Activated T-cell treated with anti-CD3 and anti-CD28 coated beads for 4 hours (primary cell): Measurements from ENCODE around the gene PAK4.
A peak's percentile ranks its signal among the peaks of the same experiment; 100 is the strongest.
"Not testable (repeated sequence)": the region's sequence is repeated elsewhere in the genome, so short reads cannot be mapped to it uniquely, and the experiment has no call there.

ENCODE experiments used
- DNase-seq: peaks from one replicate; pipeline ENCODE4 v3.0.0-alpha.2; 2020

PAK4 gene

GRCh38 chr19:39125554-39126311 is at the start of gene PAK4:
Gene PAK4 (plus strand): TSS chr19:39125786. CDS start chr19:39169554, 43,768 bp downstream.
- peak; percentile 95 for DNase-seq

- no peak for DNase-seq
Observed at GRCh38 chr19:39077323-39077722, 48.3 kb upstream of the PAK4 start.

GRCh38 chr19:39078436-39079200 is 47.0 kb upstream of the PAK4 start:
- no peak for DNase-seq

GRCh38 chr19:39080431-39080830 is 45.2 kb upstream of the PAK4 start:
- no peak for DNase-seq

- DNase-seq = no peak
Observed at GRCh38 chr19:39082167-39082566, 43.4 kb upstream of the PAK4 start.

GRCh38 chr19:39082745-39083598 is 42.6 kb upstream of the PAK4 start:
- DNase-seq = no peak

- DNase-seq = no peak
Observed at GRCh38 chr19:39083599-39083982, 42.0 kb upstream of the PAK4 start.

GRCh38 chr19:39083983-39084731 is 41.4 kb upstream of the PAK4 start, which contains the start of gene ACP7:
Gene ACP7 (plus strand): TSS chr19:39084368. CDS start chr19:39085270, 902 bp downstream.
- DNase-seq = no peak

- no peak for DNase-seq
Observed at GRCh38 chr19:39084732-39085080, 40.9 kb upstream of the PAK4 start.

- DNase-seq = no peak
Observed at GRCh38 chr19:39085392-39085791, 40.2 kb upstream of the PAK4 start.

- DNase-seq = no peak
Observed at GRCh38 chr19:39086386-39086785, 39.2 kb upstream of the PAK4 start.

- DNase-seq = no peak
Observed at GRCh38 chr19:39087907-39088686, 37.5 kb upstream of the PAK4 start.

- DNase-seq = not testable (repeated sequence)
Observed at GRCh38 chr19:39090016-39090415, 35.6 kb upstream of the PAK4 start.

GRCh38 chr19:39090881-39091280 is 34.7 kb upstream of the PAK4 start:
- no peak for DNase-seq

GRCh38 chr19:39095799-39096540 is 29.6 kb upstream of the PAK4 start:
- DNase-seq = not testable (repeated sequence)

GRCh38 chr19:39097299-39097698 is 28.3 kb upstream of the PAK4 start:
- DNase-seq = no peak

GRCh38 chr19:39097721-39098120 is 27.9 kb upstream of the PAK4 start:
- no peak for DNase-seq

- DNase-seq = no peak
Observed at GRCh38 chr19:39098365-39099269, 27.0 kb upstream of the PAK4 start.

GRCh38 chr19:39099341-39099740 is 26.2 kb upstream of the PAK4 start:
- no peak for DNase-seq
